ENCODE data around the gene SOD1. TPM values are rescaled to one million over a fixed set of nuclear protein-coding genes. Genes with fewer than 3 reads are reported as not detected.

SOD1 gene
- polyA plus RNA-seq, 1 experiment, result 221 TPM

- Histone ChIP-seq H3K4me3 (ENCODE audit: low read depth, low read length) (no peak overlapping the region), H3K27me3 (ENCODE audit: control insufficient read depth, insufficient read depth, low read length) (no peaks in the 10 kb centered on the region), H3K36me3 (ENCODE audit: control insufficient read depth, insufficient read depth, low read length) (peaks cover 15% of the 10 kb centered on the region)
- ChIA-PET CTCF (interaction anchor here (1.3 kb wide), 1 partner anchor 11 kb away, joined by 3 read pairs; no protein-coding TSS in a partner anchor), POLR2A (no interaction called here)
- no peak for TF ChIP-seq CTCF (IDR thresholded peaks at IDR 0.05; ENCODE audit: insufficient read depth, low read depth, low read length)
- no peak for DNase-seq (ENCODE audit: low read depth)
Observed at GRCh38 chr21:31667639-31668038, 8.1 kb downstream of the SOD1 start.

DNA sequence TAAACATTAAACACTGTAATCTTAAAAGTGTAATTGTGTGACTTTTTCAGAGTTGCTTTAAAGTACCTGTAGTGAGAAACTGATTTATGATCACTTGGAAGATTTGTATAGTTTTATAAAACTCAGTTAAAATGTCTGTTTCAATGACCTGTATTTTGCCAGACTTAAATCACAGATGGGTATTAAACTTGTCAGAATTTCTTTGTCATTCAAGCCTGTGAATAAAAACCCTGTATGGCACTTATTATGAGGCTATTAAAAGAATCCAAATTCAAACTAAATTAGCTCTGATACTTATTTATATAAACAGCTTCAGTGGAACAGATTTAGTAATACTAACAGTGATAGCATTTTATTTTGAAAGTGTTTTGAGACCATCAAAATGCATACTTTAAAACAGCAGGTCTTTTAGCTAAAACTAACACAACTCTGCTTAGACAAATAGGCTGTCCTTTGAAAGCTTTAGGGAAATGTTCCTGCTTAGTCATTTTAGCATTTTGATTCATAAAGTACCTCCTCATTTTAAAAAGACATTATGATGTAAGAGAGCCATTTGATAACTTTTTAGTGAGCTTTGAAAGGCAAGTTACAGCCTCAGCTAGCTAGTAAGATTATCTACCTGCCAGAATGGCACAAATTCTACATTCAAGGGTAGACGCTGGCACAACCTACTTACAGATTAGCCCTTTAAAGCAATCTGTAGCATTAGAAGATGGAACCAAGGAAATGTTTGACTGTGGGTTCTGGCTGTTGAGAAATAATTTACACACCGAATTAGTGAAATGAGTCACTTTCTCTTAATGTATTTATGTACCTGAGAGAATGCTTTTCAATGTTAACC is 9.4 kb downstream of the SOD1 start:
- no peak overlapping the region for H3K4me3 ChIP-seq (ENCODE audit: low read depth, low read length)
- H3K36me3 ChIP-seq (ENCODE audit: control insufficient read depth, insufficient read depth, low read length), result peaks cover 11% of the 10 kb centered on the region
- no peak for DNase-seq (ENCODE audit: low read depth)
- CTCF ChIA-PET, result no interaction called here
- no peaks in the 10 kb centered on the region for H3K27me3 ChIP-seq (ENCODE audit: control insufficient read depth, insufficient read depth, low read length)
- POLR2A ChIA-PET, result no interaction called here
- no peak for TF ChIP-seq CTCF (IDR thresholded peaks at IDR 0.05; ENCODE audit: insufficient read depth, low read depth, low read length)

DNA sequence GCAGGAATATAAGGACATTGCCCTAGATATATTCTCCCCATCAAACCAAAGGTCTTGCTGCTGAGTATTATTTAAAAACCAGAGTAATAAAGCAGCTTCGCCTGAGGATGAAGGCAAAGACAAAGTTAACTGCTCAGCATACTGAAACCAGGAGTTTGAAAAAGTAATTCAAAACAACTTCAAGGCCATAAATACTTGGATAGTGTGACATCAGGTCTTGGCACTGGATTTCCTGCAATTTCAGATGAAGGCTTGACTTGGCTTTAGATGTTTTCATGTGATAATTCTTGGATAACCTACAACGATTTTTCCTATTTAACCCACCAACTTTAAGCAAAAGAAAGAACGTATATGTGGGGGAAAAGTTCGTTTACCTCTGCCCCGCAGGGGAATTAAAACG is 10.6 kb downstream of the SOD1 start:
- no peak for DNase-seq (ENCODE audit: low read depth)
- Histone ChIP-seq H3K36me3 (ENCODE audit: control insufficient read depth, insufficient read depth, low read length) (peaks cover 11% of the 10 kb centered on the region), H3K27me3 (ENCODE audit: control insufficient read depth, insufficient read depth, low read length) (no peaks in the 10 kb centered on the region), H3K4me3 (ENCODE audit: low read depth, low read length) (no peak overlapping the region)
- CTCF ChIA-PET, result no interaction called here
- POLR2A ChIA-PET, result interaction anchor here (0.6 kb wide), 1 partner anchor 8 kb away, joined by 4 read pairs; no protein-coding TSS in a partner anchor
- no peak for TF ChIP-seq CTCF (IDR thresholded peaks at IDR 0.05; ENCODE audit: insufficient read depth, low read depth, low read length)

DNA sequence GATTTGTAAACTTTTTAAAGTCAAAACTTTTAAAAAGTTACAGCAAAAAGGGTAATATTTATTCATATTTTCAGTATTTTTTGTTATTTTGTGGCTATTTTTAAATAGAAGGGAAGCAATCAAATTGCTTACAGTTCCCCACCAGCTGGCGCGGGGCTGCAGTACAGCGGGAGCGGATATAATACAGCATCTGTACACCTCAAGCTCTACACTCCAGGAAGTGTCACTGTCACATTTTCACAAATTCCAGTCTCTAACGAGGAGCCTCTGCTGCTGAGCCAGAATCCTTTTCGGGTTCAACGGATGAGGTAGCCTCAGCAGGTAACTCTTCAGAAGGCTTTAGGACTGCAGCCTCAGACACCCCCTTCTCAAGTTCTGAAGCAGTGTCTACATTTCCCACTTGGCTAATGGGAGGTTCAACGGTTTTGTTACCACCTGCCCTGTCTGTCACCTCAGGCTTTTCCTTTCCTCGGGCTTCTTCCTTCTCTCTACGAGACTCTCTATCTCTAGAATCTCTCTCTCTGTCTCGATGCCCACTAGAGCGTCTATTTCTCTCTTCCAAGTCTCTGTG is 11.7 kb downstream of the SOD1 start:
- DNase-seq (ENCODE audit: low read depth), result no peak
- Histone ChIP-seq H3K36me3 (ENCODE audit: control insufficient read depth, insufficient read depth, low read length) (peaks cover 8% of the 10 kb centered on the region), H3K4me3 (ENCODE audit: low read depth, low read length) (no peak overlapping the region), H3K27me3 (ENCODE audit: control insufficient read depth, insufficient read depth, low read length) (no peaks in the 10 kb centered on the region)
- ChIA-PET POLR2A (no interaction called here), CTCF (no interaction called here)
- no peak for TF ChIP-seq CTCF (IDR thresholded peaks at IDR 0.05; ENCODE audit: insufficient read depth, low read depth, low read length)

GRCh38 chr21:31671931-31672330 is 12.4 kb downstream of the SOD1 start:
- peaks cover 8% of the 10 kb centered on the region for H3K36me3 ChIP-seq (ENCODE audit: control insufficient read depth, insufficient read depth, low read length)
- no peak for TF ChIP-seq CTCF (IDR thresholded peaks at IDR 0.05; ENCODE audit: insufficient read depth, low read depth, low read length)
- ChIA-PET CTCF (no interaction called here), POLR2A (no interaction called here)
- no peak for DNase-seq (ENCODE audit: low read depth)
- H3K27me3 ChIP-seq (ENCODE audit: control insufficient read depth, insufficient read depth, low read length), result no peaks in the 10 kb centered on the region
- H3K4me3 ChIP-seq (ENCODE audit: low read depth, low read length), result no peak overlapping the region
